GM12892 (cell line): ENCODE results near the gene GPAT2.
"Not testable (repeated sequence)": the region's sequence is repeated elsewhere in the genome, so short reads cannot be mapped to it uniquely, and the experiment has no call there.

ENCODE experiments used
- POLR2AphosphoS5 ChIP-seq: IDR thresholded peaks from 2 replicates; pipeline ENCODE4 v1.6.1; 2011; ENCODE audit warnings: low read depth, low read length, control low read depth
- TAF1 ChIP-seq: IDR thresholded peaks from 2 replicates; pipeline ENCODE4 v1.6.1; 2011; ENCODE audit warnings: low read depth, mild to moderate bottlenecking, control low read depth, low read length, borderline replicate concordance

GRCh38 chr2:95992520-95993272 lies 42.0 kb downstream of the GPAT2 start:
- TF ChIP-seq POLR2AphosphoS5, TAF1: not testable (repeated sequence)
